GM12874 (cell line): ENCODE results near the gene PRCC.

ENCODE experiments used
- TF ChIP-seq, protein P1 (sequence below): IDR thresholded peaks from 2 replicates; pipeline ENCODE4 v1.5.1; 2011; ENCODE audit warnings: low read depth, mild to moderate bottlenecking, control low read depth, low read length, moderate library complexity; ENCODE audit not compliant: insufficient read depth

The PRCC gene

DNA sequence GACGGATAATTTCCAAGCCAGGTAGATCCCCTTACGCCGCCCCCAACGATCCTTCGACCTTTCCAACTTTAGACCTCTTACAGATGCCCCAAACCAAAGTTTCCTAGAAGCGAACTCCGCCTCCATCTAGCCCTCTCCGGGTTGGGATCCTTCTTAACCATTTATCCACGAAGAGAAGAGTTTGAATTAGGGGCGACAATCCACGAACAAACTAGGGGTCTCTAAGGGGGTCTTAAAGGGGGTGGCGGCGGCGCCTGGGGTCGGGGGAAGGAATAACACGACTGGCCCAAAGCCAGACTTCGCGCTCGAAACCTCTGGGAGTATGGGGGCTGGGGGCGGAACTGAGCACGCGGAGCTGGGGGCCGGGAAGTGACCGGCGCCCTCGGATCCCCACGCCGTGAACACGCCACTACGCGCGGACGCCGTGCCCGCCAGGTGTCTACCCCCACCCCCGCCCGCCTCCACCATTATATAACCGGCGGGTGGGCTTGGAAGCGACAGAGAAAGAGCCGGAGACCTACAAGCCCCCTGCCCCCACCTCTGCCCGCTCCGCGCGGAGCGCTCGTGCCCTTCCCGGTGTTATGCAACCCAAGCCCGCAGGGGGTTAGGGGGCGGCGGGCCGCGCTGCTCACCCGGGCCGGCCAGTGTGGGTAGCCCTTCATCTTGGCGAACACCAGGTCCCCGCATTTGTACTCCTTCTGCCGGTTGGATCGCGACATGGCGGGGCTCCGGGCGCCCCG is 16.5 kb upstream of the PRCC start:
- TF ChIP-seq, protein P1, sequence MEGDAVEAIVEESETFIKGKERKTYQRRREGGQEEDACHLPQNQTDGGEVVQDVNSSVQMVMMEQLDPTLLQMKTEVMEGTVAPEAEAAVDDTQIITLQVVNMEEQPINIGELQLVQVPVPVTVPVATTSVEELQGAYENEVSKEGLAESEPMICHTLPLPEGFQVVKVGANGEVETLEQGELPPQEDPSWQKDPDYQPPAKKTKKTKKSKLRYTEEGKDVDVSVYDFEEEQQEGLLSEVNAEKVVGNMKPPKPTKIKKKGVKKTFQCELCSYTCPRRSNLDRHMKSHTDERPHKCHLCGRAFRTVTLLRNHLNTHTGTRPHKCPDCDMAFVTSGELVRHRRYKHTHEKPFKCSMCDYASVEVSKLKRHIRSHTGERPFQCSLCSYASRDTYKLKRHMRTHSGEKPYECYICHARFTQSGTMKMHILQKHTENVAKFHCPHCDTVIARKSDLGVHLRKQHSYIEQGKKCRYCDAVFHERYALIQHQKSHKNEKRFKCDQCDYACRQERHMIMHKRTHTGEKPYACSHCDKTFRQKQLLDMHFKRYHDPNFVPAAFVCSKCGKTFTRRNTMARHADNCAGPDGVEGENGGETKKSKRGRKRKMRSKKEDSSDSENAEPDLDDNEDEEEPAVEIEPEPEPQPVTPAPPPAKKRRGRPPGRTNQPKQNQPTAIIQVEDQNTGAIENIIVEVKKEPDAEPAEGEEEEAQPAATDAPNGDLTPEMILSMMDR = no peak

DNA sequence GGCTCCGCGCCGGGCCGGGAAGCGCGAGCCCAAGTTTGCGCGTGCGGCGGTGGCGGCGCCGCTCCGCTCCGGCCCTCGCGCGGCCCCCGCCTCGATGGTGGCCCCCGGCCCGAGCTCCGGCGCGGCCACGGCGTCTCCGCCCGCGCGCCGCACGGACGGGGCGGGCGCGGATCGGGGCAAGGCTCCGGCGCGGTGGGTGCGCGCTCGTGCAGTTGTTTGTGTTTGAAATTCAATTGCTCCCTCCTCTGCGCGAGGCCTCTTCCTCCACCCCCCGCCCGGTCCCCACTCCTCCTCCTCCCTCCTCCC is 15.9 kb upstream of the PRCC start, which contains the start of gene HDGF:
Gene HDGF (minus strand): TSS at position 225 of the 306 bp plus-strand sequence. CDS start 246 bp downstream, outside the sequence.
- TF ChIP-seq, protein P1 = no peak

DNA sequence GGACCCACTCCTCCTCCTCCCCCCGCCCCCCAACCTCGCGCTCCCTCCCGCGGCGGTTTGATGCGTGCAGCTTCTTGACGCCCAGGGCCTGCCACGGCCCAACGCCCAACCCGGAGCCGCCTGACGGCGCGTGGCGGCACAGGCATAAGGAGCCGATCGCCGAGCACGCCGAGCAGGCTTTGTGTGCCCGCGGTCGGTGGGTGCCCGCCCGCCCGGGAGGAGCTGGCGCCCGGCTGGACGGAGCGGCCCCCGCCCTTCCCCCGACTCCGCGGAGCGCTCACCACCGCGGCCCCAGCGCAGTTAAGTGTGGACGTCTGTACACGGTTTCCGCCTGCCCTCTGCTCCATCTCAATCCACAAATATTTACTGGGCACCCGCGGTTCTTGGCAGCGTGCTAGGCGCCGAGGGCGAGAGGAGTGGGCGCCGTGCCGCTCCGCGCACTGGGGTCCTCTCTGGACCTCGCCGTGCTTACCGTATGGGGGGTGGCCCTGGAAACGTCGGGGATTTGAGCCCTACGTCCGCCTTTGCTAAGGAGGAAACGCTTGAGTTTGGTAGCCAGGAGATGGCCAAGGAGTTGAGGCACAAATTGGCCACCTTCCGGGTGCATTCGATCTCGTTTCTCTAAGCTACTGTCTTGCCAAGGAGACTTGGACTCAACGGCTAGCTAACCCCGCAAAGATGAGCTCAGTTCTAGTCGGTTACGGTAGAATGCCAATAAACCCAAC is 15.4 kb upstream of the PRCC start:
- TF ChIP-seq, protein P1 = no peak

DNA sequence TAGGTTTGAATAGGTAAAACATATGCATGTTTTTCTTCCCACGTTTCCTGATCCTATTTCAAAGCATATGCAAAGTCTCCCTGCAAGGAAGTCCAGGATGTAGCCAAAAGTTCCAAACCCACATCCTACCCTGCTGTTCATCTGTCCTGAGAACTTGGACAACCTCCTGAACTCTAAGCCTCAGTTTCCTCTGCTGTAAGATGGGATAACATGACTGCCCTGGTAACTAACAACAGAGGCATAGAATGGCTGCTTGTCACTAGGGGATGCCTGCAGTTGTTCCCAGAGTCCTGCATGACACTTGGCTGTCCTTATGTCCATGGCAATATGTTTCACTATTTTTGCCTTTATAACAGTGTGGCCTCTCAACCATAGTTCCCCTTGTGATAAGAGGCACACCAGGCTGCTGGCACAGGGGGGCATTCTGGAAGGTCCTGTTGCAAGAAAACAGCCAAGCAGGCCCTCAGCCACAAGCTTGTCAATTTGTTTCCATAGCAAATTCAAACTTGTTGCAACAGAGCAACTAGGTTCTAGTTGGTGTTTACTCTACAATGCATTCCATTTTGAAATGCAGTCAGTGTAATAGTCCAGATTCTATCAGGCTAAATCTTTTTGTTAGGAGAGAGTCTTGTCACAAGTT is 14.4 kb upstream of the PRCC start:
- TF ChIP-seq, protein P1 = no peak

DNA sequence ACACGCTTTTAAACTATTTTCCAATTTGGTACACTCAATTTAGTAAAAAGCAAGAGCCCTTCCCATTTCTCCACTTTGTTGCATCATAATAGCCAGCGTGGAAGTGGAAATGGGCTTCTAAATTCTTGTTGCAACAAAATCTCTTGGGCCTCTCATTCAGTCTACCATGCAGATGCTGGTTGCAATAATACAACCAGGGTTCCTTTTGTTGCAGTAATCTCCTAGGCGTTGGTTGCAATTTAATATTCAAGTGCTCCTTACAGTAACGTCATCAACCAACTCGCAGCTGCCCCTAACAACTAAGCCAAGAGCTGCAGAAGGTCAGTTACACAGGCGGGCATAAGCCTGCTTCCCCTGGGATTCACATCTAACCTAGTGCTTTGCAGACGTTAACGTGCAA is 13.1 kb upstream of the PRCC start:
- TF ChIP-seq, protein P1 = no peak

DNA sequence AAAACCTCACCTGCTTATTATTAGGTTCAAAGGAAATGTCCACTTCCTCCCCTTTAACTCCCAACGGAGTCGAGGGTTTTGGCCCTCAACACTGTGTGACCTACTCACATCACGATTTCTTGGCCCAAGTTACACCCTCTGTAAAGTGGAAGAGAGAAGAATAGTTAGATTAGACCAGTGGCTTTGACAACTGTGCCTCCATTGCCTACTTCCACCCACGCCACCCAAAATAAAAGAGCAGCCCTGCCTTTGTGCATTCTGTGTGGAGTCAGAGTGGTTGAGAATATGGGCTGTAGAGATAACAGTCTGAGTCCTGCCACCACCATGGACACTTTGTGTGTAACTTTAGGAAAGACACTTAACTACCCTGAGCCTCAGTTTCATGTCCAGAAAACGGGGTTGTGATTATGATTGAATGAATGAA is 11.8 kb upstream of the PRCC start:
- TF ChIP-seq, protein P1 = no peak

DNA sequence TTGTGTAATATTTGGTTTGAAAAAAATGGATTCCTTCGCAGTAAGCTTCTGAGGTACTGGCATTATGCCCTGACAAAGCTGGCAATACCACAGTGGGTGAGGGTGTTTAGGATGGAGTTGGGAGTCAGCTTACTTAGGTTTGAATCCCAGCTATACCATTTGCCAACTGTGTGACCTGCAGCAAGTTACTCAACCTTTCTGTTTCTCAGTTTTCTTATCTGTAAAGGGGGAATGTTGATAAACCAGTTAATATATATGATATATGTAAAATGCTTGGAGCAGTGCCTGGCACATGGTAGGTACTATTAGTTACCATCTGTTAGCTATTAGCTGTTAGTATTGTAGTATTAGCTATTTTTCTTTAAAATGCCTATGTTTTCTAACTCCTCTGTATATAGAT is 11.0 kb upstream of the PRCC start:
- TF ChIP-seq, protein P1 = no peak
